Measurements from ENCODE around the gene GADD45G. TPM values are rescaled to one million over a fixed set of nuclear protein-coding genes. Genes with fewer than 3 reads are reported as not detected.

The GADD45G gene, protein sequence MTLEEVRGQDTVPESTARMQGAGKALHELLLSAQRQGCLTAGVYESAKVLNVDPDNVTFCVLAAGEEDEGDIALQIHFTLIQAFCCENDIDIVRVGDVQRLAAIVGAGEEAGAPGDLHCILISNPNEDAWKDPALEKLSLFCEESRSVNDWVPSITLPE
- 124 TPM for total RNA-seq (ENCODE audit: unreplicated experiment)
- long read RNA-seq, transcript GADD45G-201 (4 exons, 1,065 nt) = major isoform, 59 of 87 reads
- long read RNA-seq, partial matches to known transcripts = 9 of 87 reads
- long read RNA-seq, other reads (novel, unspliced or antisense) = 16 of 87 reads

DNA sequence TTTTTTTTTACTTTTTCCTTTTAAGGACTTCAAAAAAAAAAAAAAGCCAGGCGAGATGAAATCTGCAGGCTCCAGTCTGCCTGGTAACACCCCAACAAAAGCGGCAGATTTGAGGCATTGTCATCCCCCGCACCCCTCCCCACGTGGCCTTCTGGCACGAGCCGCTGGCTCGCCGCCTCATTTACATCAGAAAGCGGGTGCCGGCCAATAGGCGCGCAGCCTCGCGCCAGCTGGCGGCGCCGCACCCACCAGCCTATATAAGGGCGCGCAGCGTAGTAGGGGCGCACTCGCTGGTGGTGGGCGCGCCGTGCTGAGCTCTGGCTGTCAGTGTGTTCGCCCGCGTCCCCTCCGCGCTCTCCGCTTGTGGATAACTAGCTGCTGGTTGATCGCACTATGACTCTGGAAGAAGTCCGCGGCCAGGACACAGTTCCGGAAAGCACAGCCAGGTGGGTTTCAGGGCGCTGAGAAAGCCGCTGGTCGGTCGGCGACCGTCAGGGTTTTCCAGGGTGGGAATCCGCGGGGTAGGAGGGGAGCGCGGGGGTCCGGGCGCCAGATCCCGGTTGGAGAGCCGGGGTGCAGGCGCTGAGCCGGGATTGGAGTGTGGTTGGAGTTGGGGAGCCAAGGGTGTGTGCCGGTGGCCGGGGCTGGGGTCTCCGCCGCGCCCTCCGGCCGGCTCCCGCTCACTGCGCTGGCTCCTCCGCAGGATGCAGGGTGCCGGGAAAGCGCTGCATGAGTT lies at the start of gene GADD45G:
Gene GADD45G (plus strand): TSS at position 284 of the 736 bp plus-strand sequence. CDS start 110 bp downstream, at position 394.
- DNase-seq = peak; percentile 94
- Mint-ChIP-seq H3K27ac (ENCODE audit: unreplicated experiment) (peak within 1 kb of the TSS; percentile 99), H3K9me3 (ENCODE audit: unreplicated experiment) (peaks cover 35% of the 10 kb centered on the region)

DNA sequence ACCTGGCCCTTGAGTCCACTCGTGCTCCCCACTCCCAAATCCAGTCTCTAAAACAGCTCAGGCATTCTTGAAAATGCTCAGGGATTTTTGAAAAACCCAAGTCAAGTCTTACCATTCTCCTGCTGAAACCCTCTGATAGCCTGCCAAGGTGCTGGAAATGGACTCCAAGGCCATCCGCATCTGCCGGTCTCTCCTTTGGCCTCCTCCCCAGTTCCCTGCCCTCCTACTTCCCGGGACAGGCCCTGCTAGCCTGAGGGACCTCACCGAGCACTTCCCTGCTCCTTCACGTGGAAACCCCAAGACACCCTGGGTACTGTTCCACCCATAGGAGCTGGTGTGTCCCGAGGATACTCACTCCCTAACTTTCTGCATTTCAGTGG lies 49.8 kb upstream of the GADD45G start:
- Mint-ChIP-seq H3K36me3 (ENCODE audit: unreplicated experiment) (no peaks in the 10 kb centered on the region), H3K4me1 (ENCODE audit: low read depth, unreplicated experiment) (no peaks in the 10 kb centered on the region), H3K4me3 (ENCODE audit: unreplicated experiment) (no peak overlapping the region), H3K27me3 (ENCODE audit: unreplicated experiment) (peaks cover 2% of the 10 kb centered on the region), H3K9me3 (ENCODE audit: unreplicated experiment) (peaks cover 5% of the 10 kb centered on the region), H3K27ac (ENCODE audit: unreplicated experiment) (no peak overlapping the region)
- no peak for DNase-seq
- TF ChIP-seq, protein P1, sequence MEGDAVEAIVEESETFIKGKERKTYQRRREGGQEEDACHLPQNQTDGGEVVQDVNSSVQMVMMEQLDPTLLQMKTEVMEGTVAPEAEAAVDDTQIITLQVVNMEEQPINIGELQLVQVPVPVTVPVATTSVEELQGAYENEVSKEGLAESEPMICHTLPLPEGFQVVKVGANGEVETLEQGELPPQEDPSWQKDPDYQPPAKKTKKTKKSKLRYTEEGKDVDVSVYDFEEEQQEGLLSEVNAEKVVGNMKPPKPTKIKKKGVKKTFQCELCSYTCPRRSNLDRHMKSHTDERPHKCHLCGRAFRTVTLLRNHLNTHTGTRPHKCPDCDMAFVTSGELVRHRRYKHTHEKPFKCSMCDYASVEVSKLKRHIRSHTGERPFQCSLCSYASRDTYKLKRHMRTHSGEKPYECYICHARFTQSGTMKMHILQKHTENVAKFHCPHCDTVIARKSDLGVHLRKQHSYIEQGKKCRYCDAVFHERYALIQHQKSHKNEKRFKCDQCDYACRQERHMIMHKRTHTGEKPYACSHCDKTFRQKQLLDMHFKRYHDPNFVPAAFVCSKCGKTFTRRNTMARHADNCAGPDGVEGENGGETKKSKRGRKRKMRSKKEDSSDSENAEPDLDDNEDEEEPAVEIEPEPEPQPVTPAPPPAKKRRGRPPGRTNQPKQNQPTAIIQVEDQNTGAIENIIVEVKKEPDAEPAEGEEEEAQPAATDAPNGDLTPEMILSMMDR (IDR thresholded peaks at IDR 0.05; ENCODE audit: partially characterized antibody, unreplicated experiment) = no peak

More for the DNA sequence above, at the start of gene GADD45G:
- Mint-ChIP-seq H3K27me3 (ENCODE audit: unreplicated experiment) (peaks cover 24% of the 10 kb centered on the region), H3K4me3 (ENCODE audit: unreplicated experiment) (peak within 1 kb of the TSS; percentile 98), H3K36me3 (ENCODE audit: unreplicated experiment) (no peaks in the 10 kb centered on the region), H3K4me1 (ENCODE audit: low read depth, unreplicated experiment) (peaks cover 39% of the 10 kb centered on the region)
- TF ChIP-seq, protein P1 (IDR thresholded peaks at IDR 0.05; ENCODE audit: partially characterized antibody, unreplicated experiment) = no peak

DNA sequence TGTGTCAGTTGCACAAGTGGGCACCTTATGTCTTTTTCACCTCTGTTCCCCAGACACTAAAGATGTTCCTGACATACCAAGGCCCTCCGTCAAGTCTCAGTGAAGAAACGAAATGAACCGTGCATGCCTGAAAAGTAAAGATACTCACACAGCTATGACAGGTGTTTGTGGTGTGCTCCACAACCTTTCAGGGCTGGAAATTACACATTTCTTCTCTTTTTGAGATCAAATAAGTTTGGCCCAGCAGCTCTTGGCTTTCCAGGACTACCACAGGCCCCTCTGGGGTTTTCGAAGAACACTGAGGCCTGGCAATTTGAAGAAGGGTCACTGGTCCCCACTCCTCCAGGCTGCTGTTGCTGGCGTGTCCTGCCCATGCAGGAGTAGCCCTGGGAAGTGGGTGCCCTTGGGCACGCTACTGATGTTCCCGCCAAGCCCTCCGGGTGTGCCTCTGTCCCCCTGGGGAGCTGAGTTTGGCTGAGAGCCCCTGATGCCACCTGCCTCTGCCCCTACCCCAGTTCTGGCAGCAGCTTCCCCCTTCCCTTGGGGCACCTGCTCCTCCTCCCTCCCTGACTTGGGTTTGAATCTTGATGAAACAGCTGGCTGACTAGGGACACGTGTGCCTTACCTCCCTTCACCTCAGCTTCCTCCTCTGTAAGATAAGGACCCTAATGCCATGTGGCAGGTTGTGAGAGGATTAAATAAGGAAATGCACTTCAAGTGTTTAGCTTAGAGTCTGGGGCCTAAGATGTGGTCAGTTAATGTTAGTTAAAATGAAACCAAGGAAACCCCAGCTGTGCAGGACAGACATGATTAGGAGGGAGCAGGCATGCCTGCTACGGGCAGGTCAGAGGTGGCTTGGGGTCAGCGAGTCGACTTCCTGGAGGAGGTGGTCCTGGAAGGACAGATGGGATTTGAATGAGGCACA lies 49.1 kb upstream of the GADD45G start:
- no peak overlapping the region for H3K27ac Mint-ChIP-seq (ENCODE audit: unreplicated experiment)
- H3K27me3 Mint-ChIP-seq (ENCODE audit: unreplicated experiment) = peaks cover 2% of the 10 kb centered on the region
- DNase-seq = no peak
- TF ChIP-seq, protein P1 (IDR thresholded peaks at IDR 0.05; ENCODE audit: partially characterized antibody, unreplicated experiment) = no peak
- no peaks in the 10 kb centered on the region for H3K4me1 Mint-ChIP-seq (ENCODE audit: low read depth, unreplicated experiment)
- H3K9me3 Mint-ChIP-seq (ENCODE audit: unreplicated experiment) = peaks cover 5% of the 10 kb centered on the region
- H3K4me3 Mint-ChIP-seq (ENCODE audit: unreplicated experiment) = no peak overlapping the region
- H3K36me3 Mint-ChIP-seq (ENCODE audit: unreplicated experiment) = no peaks in the 10 kb centered on the region

DNA sequence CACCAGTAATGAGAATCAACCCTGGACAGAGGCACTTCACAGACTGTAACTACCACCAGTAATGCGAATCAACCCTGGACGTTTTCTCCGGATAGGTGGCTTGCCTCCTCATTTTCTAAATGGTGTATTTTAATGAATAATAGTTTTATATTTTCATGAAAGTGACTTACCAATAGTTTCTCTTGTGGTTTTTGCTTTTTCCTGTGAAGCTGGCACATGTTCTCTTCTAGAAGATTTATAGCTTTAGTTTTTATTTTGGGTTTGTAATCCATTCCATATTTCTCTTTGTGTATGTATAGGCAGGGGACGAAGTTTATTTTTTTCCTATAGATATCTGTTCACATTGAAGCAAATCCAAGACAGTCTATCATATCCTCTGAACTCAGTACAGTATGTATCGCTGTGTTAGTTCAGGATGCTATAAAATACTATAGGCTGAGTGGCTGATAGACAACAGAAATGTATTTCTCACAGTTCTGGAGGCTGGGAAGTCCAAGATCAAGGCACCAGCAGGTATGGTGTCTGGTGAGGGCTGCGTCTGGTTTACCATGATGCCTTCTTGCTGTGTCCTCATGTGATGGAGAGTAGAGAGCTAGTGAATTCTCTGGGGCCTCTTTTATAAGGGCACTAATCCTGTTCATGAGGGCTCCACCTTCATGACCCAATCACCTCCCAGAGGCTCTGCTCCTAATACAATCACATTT lies 46.5 kb upstream of the GADD45G start:
- Mint-ChIP-seq H3K4me3 (ENCODE audit: unreplicated experiment) (no peak overlapping the region), H3K27me3 (ENCODE audit: unreplicated experiment) (peaks cover 2% of the 10 kb centered on the region), H3K36me3 (ENCODE audit: unreplicated experiment) (no peaks in the 10 kb centered on the region), H3K9me3 (ENCODE audit: unreplicated experiment) (peaks cover 5% of the 10 kb centered on the region), H3K27ac (ENCODE audit: unreplicated experiment) (no peak overlapping the region), H3K4me1 (ENCODE audit: low read depth, unreplicated experiment) (no peaks in the 10 kb centered on the region)
- DNase-seq = no peak
- TF ChIP-seq, protein P1 (IDR thresholded peaks at IDR 0.05; ENCODE audit: partially characterized antibody, unreplicated experiment) = no peak
